ENCODE results near the gene STARD10. TPM values are rescaled to one million over a fixed set of nuclear protein-coding genes. Genes with fewer than 3 reads are reported as not detected.

STARD10 gene
- total and polyA plus RNA-seq, 2 of the 8 experiments (the other 6 are each of a cell fraction or from before 2014, with no cell fraction given) = 23.7 to 35.7 TPM

GRCh38 chr11:72836111-72836510 lies 42.3 kb upstream of the STARD10 start:
- POLR2A ChIA-PET (ENCODE audit: partially characterized antibody) = interaction anchor here (1.2 kb wide), 2 partner anchors 9 to 12 kb away, joined by 3 read pairs; no protein-coding TSS in a partner anchor
- Histone ChIP-seq H3K79me1 (ENCODE audit: low read depth, low read length) (no peaks in the 10 kb centered on the region; the same call in 1 of the 2 replicates), H4K5ac (ENCODE audit: insufficient read length, low read depth, low read length) (no peak overlapping the region), H3K27me3 (replicated peaks in 1 of 4; ENCODE audit: control insufficient read depth in 3 of 4, extremely low read depth in 1 of 4, insufficient read depth in 3 of 4, low read length in 3 of 4) (no peaks in the 10 kb centered on the region; a peak in 1 of 7 replicates), H3K23ac (ENCODE audit: insufficient read length) (no peak overlapping the region), H3K4ac (replicated peaks; ENCODE audit: insufficient read length, low read depth, low read length) (no peak overlapping the region), H2AK5ac (ENCODE audit: low read depth, low read length) (no peak overlapping the region), H3K4me2 (ENCODE audit: insufficient read depth in 1 of 2, low read depth in 2 of 2, low read length in 2 of 2) (no peak overlapping the region), H2AFZ (ENCODE audit: low read length) (no peak overlapping the region), H3K4me1 (replicated peaks in 1 of 4; ENCODE audit: control insufficient read depth in 3 of 4, insufficient read depth in 4 of 4, low read length in 3 of 4) (peaks cover 0 to 5% (median 4%) of the 10 kb centered on the region in 4 experiments; a peak in 6 of 7 replicates), H3K56ac (replicated peaks; ENCODE audit: insufficient read length, low read depth, low read length) (no peak overlapping the region), H3K23me2 (ENCODE audit: low read depth, low read length) (no peaks in the 10 kb centered on the region), H3K9ac (replicated peaks in 1 of 4; ENCODE audit: extremely low read depth in 1 of 4, low read depth in 3 of 4, low read length in 3 of 4) (no peak overlapping the region), H2BK5ac (ENCODE audit: low read depth, low read length) (no peak overlapping the region), H3K18ac (ENCODE audit: extremely low read depth, low read length) (no peak overlapping the region), H3K79me2 (ENCODE audit: control insufficient read depth in 1 of 2, insufficient read depth in 2 of 2, low read length in 2 of 2) (no peaks in the 10 kb centered on the region), H2BK15ac (ENCODE audit: low read length) (no peak overlapping the region), H3K27ac (ENCODE audit: low read depth, low read length) (no peak overlapping the region), H4K8ac (ENCODE audit: extremely low read depth, insufficient read depth, low read length) (no peak overlapping the region; the same call in 1 of the 2 replicates), H3K14ac (ENCODE audit: insufficient read length) (no peak overlapping the region), H4K91ac (replicated peaks; ENCODE audit: insufficient read length, low read length) (no peak overlapping the region), H3K4me3 (ENCODE audit: extremely low read depth in 1 of 4, insufficient read depth in 2 of 4, low read depth in 3 of 4, low read length in 4 of 4) (no peak overlapping the region), H2BK12ac (ENCODE audit: low read depth, low read length) (no peak overlapping the region), H4K20me1 (replicated peaks in 1 of 2; ENCODE audit: control insufficient read depth in 1 of 2, insufficient read depth in 2 of 2, low read length in 2 of 2) (no peaks in the 10 kb centered on the region), H2BK120ac (replicated peaks; ENCODE audit: low read depth, low read length) (no peak overlapping the region), H2BK20ac (ENCODE audit: low read length) (no peak overlapping the region), H3K9me3 (ENCODE audit: insufficient read depth in 2 of 2, low read depth in 1 of 2, low read length in 1 of 2) (no peaks in the 10 kb centered on the region), H3K36me3 (ENCODE audit: control insufficient read depth in 2 of 4, insufficient read depth in 4 of 4, low read length in 3 of 4) (no peaks in the 10 kb centered on the region)
- CTCF ChIA-PET (ENCODE audit: partially characterized antibody) = interaction anchor here (0.5 to 11.9 kb wide), 7 partner anchors 11 to 366 kb away, joined by 3 to 258 read pairs (median 3); partner anchors contain the start of gene FCHSD2
- DNase-seq (ENCODE audit: low read depth in 1 of 2, low spot score in 2 of 2) (no peak), FAIRE-seq (no peak)
- 88% methylated on average over 4 of the region's 4 CpGs; no CpG with 5 or more reads in 1 of the 2 experiments for WGBS, 2 experiments (ENCODE audit: extremely low coverage in 1 of 2, insufficient coverage in 1 of 2, insufficient read length in 1 of 2, insufficient replicate concordance in 2 of 2, low coverage in 1 of 2, low lambda C conversion rate in 2 of 2, missing lambda C conversion rate in 1 of 2)
- TF ChIP-seq SP4 (IDR thresholded peaks at IDR 0.05; ENCODE audit: low read length) = no peak
- TF ChIP-seq MAFK (IDR thresholded peaks at IDR 0.05; ENCODE audit: low read depth, low read length) = no peak
- no peak for TF ChIP-seq ZNF274 (IDR thresholded peaks at IDR 0.05; ENCODE audit: borderline replicate concordance, extremely low read depth, low read length)
- no peak for TF ChIP-seq TAF1 (IDR thresholded peaks at IDR 0.05; ENCODE audit: low read depth, low read length)
- no peak for TF ChIP-seq KDM4A (IDR thresholded peaks at IDR 0.05; ENCODE audit: low read depth, low read length, severe bottlenecking)
- no peak for TF ChIP-seq BRCA1 (IDR thresholded peaks at IDR 0.05; ENCODE audit: low read depth, low read length)
- no peak for TF ChIP-seq CBX5 (IDR thresholded peaks at IDR 0.05; ENCODE audit: low read depth, low read length)
- TF ChIP-seq SRF (IDR thresholded peaks at IDR 0.05; ENCODE audit: low read depth, low read length) = no peak
- TF ChIP-seq E2F6 (IDR thresholded peaks at IDR 0.05) = no peak
- no peak for TF ChIP-seq BCL11A (IDR thresholded peaks at IDR 0.05; ENCODE audit: low read depth in 2 of 2, low read length in 2 of 2)
- TF ChIP-seq TAF7 (optimal IDR thresholded peaks at IDR 0.05; ENCODE audit: borderline replicate concordance, low read depth, low read length) = no peak
- TF ChIP-seq JUND (IDR thresholded peaks at IDR 0.05; ENCODE audit: low read length) = no peak
- TF ChIP-seq CTBP2 (IDR thresholded peaks at IDR 0.05; ENCODE audit: borderline replicate concordance, insufficient read depth, insufficient read length, low read length) = no peak

All from H1 (cell line).